Right hindlimb (tissue), 1 donor: Measurements from ENCODE around the gene SRGAP3.

ENCODE experiments used
- DNase-seq: peaks from one replicate; pipeline ENCODE4 v3.0.0-alpha.2; 2018

Gene SRGAP3

DNA sequence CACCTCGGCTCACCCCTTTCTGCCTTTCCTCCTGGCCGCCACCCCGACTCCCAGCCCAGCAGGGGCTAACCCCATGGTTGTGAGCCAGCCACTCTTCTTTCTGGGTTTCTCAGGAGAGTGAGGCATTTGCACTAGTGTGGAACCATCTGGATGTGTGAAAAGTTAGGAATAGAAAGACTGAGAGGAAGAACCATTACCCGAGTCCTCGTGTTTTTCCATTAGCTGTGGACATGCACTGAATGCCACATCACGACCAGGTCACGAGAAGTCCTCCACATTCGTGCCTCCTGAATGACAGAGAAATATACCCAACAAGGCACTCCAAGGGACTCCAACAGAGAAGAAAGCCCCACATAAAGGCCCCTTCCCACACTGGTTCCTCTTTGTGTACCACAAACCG is 268.1 kb downstream of the SRGAP3 start:
- no peak for DNase-seq

DNA sequence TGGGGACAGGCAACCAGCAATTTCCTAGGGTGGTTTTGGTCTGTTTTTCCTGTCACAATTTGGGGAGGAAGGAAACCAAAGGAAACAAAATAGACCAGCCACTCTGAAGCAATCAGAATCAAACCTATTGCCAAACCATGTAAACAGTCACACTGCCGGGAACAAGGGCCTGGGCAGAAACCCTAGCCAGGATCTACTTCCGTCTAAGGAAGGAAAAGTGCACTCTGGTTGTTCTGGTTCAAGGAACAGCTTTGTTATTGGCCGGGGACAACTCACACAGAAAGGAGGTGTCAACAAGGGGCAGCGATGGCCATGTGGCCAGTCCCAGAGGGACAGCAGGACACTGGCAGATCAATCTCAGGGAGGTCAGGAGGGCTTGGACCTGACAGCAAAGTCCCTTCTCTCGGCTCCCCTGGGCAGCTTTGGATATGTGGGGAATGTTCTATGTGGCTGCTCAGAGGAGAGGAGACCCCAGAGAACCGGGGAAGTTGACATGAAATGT is 268.6 kb downstream of the SRGAP3 start:
- DNase-seq: no peak

DNA sequence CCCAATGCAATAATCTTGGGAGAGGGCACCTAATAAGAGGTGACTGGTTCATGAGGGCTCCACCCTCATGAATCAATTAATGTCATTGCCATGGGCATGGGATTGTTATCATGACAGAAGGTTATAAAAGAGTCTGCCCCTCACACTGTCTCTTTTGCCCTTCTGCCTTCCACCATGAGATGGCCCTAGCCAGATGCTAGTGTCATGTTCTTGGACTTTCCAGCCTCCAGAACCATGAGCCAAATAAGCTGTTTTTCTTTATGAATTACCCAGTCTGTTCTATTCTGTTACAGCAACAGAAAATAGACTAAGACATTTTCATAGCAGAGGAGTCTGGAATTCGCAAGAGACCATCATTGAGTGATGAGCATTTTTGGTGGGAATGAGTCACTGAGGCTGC is 270.2 kb downstream of the SRGAP3 start:
- no peak for DNase-seq

DNA sequence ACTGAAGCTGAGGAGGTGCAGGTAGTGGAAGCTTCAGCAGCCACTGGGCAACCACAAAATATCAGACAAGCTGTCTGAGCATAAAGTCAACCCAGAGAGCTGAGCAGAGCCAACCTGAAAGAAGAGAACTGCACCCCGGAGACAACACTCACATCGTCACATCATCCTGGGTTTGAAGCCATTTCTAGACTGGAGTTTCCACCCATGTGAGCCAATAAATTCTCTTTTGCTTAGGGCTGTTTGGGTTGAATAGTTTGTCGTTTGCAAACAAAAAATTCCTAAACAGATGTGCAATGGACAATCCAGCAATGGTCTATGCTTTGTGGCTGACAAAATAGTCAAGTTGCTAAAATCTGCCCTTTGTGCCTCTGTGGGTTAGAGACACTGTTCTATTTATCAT is 270.9 kb downstream of the SRGAP3 start:
- DNase-seq: no peak

DNA sequence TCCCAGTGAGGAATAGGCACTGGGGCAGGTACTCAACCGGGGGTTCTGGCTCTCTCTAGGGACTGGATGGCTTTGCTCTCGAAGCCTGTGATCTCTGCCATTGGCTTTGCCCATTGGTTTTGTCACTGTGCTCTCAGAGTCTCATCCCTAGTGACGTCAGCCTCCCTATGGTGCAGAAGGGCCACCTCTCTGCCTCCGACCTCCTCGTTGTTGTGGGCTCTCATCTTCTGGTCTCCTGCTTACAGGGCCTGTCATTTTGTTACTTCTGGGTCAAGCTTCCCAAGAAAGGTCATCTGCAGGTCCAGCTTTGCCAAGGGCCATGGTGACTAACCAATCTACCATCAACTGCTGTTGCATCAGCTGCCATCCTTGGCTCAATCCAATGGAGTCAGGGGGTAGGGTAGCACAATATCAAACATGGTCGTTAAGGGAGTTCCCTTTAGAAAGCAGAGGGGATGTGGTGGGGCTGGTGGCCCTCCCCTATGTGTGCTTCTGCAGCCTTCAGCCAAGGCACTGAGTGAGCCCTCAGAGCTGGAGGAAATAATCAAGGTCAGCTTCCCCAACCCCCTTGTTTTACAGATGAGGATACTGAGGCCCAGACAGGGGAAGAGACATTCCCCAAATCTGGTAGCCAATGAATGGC is 272.8 kb downstream of the SRGAP3 start:
- no peak for DNase-seq

DNA sequence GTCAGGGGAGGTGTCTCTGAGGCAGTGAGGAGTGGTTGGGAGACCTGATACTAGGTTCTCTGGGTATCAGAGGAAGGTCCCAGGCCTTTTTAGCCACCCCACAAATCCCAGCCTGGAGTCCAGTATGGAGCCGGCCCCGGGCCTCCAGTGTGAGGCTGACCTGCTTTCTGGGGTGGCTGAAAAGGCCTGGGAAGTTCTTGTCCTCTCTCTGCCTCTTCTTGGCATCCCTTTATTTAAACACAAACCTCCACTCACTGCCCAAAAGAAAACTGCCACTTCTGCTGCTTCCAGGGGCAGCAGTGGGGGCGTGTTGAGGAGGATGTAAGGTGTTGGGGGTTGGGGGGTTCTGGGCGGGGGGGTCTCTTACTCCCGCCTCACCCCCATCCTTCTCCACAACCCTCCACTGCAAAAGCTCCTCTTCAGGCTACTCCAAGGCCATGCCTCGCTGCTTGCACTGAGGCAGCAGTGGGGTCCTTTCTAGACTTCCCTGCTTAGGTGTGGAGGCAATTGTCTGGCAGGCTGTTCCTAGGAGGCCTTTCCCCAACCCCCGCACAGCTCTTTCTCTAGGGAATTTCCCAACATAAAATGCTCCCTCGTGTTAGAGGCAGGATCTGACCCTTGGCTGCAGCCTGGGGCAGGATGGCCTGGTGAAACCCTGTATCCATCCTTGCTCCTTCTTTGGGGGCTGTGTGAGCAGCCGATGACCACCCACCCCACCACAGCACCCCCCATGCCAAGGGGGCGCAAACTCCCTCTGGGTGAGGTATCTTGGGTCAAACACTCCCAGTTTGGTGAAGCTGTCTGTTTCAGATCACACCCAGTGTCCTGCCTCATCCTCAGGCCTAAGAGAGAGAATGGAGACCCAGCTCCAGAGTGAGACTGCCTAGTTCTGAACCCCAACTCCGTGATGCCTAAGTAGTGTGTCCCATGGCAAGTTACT is 274.1 kb downstream of the SRGAP3 start:
- DNase-seq: no peak

DNA sequence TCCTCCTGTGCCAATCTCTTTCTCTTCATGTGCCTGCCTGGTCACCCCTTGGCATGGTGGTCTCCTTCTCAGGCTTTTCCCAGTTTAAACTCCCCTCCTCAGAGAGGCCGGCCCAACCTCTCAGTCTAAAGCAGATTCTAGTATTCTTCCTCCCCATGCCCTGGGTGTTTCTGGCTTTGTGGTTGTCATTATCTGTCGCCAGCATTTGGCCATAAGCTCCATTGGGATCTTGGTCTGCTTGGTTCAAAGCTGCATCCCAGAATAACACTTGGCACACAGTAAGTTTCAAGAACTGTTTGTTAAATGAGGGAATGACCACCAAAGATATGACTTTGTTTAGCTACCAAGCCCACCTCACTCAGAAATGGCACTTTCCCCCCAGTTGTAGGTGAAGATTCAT is 275.0 kb downstream of the SRGAP3 start:
- DNase-seq: no peak

DNA sequence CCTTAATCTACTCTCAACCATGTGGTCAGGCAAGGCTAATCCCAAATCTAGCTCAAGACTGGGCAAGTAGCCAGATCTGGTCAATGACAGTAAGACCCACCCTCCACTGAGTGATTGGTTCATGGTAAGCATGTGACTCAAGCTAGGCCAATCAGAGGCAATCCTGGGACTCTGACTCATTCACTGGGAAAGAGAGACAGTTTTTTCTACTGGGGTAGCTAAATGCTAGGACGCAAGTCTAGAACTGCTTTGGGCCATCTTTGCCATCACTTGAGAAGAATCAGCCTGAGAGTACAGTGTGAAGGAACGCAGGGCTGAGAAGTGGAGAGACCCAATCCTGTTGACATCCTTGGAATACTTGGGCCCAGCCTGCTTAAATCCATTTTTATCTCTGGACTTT is 276.8 kb downstream of the SRGAP3 start:
- no peak for DNase-seq

DNA sequence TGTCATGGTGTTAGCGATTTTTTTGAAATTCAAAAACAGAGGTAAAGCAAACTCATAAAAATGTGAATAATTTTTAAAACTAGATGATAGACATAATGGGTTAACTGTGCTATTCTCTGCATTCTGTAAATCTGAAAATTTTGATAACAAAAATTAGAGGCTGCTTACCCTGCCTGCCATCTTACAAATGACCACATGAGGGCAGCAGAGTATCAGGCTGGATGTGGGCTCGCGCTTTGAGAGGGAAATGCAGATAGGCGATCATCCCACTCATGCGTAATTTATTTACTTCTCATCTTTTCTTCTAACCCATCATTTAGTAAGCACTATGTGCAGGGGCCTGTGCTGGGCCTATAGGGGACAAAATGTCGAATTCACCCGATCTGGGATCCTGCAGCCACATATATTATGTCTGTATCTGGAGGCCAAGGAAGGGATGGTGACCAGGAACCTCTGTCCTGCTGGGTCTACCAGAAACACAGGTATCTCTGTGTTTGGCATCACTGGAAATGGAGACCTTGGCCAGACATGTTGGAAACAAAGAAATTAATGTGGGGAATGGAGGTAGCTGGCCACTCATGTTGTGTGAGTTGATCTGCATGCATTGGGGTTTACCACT is 278.4 kb downstream of the SRGAP3 start:
- peak; percentile 80 for DNase-seq

DNA sequence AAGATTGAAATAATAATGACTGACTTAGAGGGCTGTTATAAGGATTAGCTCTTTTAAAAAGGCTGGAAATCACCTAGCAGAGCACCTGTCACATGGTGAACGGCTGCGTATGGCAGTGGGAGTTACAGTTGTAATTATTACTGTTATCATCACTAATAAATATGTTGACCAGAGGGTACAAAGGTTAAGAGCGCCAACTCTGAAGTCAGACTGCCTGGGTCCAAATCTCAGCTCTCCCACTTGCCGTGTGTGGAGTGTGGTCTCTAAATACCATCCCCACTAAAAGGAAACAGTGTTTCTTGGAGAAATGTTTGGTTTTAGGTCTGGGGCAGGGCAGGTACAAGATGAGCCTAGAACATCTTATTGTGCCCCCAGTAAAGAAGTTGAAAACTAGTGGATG is 280.2 kb downstream of the SRGAP3 start:
- no peak for DNase-seq

DNA sequence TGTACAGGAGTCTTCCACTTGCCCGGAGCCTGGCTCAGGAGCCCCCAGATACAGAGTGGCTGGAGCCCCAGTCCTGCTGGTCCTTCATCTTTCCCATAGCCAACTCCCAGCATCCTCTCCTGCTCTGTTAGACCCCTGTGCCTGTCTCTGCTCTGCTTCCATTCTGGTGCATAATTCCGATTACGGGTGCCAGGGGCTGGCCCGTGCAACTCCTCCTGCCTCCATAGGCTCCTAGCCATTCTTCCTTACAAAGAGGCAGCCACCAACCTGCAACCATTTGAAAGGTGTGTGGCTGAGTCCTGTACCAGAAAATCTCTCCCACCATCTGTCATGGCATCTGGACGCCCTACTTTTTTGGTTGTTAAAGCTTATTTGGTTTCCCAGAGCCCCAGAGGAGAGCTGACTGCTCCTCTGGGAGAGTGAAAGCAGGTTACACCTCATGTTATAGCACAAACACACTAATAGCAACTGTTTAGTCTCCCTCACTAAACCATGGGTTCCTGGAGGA is 281.0 kb downstream of the SRGAP3 start:
- DNase-seq: no peak

DNA sequence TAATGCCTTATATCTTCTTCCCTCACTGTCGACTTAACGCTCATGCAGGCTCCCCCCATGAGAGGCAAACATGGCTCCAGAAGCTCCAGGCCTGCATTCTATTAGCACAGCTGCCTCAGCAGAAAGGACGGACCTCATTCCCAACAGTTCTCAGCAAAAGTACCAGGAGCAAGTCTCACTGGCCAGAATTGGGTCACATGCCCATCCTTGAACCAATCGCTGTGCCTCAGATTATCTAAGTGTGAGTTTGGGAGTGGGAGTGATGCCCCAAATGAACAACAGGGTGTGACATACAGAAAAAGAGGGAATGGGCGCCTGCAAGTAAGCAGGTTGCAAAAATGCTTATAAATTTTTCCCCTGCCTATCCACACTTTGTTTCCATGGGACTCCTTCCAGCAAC is 281.9 kb downstream of the SRGAP3 start:
- DNase-seq: no peak

DNA sequence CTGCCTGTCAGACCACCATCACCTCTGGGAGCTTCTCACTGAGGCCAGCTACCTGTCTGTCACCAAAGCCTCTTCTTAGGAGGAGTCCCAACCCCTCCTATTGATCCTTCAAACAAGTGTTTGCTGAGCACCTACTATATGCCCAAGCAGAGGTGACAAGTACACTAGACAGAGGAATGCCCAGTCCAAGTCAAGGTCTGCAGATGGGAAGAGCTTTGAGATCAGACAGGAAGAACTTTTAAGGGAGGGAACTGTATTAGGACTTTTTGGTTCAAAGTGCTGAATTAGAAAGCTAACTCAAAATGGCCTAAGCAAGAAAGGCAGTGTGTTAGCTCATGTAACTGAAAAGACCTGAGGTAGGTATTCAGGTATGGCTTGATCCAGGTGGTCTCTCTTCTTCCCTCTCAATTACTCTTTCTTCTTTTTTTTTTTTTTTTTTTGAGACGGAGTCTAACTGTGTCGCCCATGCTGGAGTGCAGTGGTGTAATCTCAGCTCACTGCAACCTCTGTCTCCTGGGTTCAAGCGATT is 282.6 kb downstream of the SRGAP3 start:
- DNase-seq: no peak

DNA sequence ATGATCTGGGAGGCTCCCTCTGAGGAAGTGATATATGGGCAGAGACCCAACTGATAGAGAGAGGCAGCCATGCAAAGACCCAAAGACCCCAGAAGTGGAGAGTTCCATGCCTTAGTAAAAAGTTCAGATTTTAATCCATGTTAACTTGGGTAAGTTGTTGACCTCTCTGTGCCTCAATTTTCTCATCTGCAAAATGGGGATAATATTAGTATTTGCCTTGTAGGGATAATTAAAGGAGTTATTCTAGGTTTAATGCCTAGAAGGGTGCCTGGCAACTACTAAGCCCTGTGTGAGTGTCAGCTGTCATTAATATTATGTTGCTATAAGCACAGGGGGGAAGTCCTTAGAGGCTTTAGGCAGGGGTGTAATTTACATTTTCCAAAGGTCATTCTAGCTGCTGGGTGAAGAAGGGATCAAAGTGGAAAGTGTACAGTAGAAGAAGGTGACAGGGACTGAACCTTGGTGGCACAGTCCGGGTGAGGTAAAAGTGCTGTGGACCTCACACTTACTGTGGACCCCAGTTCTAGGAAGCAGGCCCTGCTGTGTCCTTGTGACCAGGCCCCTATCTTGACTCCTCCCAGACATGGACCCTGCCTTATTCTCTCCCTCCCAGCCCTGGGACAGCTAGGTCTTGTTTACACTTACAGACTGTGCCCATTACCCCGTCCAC is 283.2 kb downstream of the SRGAP3 start:
- no peak for DNase-seq

DNA sequence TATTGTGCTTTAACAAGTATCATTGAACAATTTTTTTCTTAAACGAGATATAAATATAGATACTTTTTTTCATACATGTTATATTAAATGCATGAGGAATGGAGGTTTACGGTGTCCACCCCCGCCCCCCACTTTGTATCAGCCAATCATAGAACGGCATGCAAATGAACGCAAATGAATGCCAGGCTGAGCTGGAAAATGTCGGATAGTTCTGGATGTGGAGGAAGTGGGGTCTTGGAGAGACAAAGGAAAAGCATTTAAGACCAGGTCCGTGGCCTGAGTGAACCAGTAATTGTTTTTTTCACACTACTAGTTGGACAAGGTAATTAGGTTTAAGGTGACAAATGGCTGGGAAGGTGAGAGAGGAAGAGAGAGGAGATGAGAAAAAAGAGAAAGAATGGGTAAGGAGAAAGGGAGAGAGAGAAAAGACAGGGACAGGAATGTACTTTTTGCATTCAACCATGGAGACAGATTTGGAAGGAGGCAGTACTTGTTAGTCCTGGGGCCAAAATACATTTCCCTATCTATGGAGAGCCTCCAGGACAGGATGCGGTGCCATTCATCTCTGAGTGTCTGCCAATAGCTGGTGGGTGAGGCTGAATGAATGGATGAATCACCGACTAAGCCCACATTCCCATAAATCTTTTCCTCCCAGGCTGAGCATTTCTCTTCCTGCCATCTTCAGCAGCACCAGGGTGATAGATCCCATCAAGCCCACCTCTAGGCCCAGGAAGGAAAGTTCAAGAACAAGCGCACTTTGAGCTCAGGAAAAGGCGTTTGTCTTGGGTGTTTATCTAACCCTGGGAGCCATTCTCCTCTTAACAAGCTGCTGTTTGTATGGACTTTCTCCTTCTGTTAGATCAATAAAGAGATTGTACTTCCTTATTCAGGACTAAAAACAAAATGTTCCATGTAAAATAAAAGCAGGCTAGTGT is 284.7 kb downstream of the SRGAP3 start:
- no peak for DNase-seq

DNA sequence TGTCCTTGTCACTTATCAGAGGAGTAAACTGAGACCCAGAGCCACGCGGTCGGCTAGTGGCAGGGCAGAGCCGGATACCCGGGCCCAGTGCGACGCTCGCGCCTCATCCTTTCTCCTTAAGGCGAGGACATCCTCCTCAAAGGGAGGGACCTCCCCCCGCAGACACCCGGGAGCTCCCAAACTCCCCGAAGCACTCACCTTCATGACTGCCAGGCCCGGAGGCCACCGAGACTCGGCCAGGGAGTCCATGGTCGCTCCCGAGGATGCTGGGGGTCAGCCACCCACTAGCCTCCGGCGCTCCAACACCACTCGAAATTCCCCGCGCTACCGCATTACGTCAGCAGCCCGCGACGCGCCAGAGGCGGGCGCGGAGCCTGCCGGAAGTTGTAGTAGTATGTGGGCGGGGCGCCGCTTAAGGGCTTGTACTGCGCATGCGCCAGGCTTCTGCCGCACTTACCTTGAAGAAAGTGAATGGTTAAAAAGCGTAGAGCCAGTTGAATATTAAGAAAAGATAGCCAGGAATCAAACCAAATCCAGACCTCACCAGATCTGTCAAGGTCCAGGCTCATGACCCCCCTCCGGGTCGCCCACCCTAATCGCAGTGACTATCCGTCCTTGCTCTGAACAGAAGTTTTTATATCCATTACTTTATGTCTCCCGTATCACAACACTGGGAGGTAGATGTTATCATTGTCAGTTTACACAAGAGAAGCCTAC is 286.2 kb downstream of the SRGAP3 start, which contains the start of gene RAD18:
TSS of gene RAD18 (minus strand) at position 336 of the 717 bp plus-strand sequence. CDS start at position 249, 87 bp downstream.
- peak; percentile 95 for DNase-seq

DNA sequence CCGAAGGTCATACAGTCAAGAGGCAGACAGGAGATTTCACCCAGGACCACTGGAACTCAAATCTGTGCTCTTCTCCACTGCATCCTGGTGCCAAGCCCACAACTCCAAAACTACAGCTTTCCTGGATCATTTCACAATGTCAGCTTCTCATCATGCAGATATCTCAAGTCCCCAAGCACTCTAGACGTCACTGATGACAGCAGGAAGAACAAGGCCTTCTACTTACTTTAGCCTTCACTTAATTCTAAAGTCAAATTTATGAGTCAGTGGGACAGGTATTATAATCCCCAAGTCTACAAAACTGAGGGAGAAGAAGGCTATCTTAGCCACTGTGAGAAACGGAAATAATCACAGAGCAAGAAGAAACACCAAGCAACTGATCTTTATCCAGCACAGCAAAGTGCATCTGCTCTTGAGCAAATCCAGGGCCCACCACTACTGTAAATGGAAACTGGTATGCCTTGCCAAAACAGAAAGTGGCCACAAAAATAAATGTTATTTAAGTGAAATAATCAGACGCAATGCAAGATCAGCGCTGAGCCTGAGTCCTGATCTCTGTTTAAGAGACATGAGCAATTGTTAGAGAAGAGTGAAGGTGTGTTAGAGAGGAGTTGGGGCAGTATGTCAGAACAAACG is 287.1 kb downstream of the SRGAP3 start:
- no peak for DNase-seq

DNA sequence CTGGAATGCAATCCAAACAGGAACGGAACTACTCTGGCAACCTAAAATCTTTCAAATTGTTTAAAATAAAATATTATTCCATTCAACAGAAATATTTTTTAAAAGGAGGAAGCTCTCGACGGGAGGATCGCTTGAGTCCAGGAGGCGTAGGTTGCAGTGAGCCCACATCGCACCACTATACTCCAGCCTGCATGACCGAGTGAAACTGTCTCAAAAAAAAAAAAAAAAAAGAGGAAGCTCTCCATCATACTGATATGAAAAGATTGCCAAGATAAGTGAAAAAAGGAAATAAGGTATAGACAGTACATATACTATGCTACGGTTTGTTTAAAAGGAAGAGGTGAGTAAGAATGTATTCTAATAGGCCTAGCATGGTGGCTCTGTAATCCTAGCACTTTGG is 289.8 kb downstream of the SRGAP3 start:
- DNase-seq: no peak

DNA sequence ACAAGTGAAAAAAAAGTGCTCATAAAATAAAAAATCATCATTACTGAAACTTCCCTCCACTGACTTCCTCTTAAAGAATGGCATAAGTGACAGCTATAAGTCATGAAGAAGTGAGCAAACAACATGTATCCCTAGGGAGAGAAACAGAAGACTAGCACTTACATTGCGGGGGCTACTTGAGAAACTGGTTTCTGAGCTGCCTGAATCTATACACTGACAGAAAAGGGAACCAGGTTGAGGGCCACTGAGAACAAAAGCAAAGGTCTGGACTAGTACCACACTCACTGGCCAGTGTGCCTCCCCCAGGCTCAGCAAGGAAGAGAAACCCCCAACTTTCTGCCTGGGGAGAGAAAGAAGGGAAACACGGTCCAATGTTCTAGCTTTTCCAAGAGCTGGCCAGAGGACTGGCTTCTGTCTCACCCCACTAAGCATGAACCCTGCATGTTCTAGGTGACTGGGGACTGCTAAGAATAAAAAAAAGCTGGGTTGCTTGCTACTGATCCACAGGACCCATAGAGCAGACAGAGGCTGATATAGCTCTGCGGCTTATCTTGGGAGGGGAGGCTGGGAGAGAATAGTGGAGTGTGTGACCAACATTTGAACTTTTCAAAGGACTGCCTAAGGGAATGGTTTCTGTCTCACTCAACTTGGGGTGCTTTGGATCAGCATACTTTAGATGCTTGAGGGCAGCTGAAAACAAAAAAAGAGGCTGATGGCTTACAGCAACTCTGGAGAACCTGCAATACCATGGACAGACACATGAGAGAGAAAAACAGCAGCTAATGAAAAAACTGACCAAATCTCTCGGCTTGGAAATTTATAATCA is 294.3 kb downstream of the SRGAP3 start:
- DNase-seq: no peak
